GM19238 (cell line): ENCODE results near the gene MAX.
"Not testable (repeated sequence)": the region's sequence is repeated elsewhere in the genome, so short reads cannot be mapped to it uniquely, and the experiment has no call there.

ENCODE experiments used
- DNase-seq: peaks from one replicate; pipeline ENCODE4 v3.0.0; 2011; ENCODE audit warnings: low spot score; ENCODE audit not compliant: insufficient read length

The MAX gene

DNA sequence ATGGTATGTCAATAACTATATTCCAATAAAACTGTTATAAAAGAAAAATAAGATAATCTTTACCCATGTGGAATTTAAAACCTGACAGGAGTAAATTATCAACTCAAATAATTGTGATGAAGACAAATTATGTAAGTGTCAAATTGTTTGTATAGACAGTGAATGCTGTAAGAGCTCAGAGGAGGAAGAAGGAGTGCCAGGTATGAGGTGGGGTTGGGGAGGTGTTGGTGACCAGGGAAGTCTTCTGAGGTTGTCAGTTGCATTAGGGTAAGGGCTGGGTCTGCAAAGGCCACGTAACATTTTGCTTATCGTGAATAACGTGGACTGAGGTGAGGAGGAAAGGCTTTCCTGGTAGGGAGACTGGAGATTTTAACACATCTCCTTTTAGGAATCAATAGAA lies 2.5 kb upstream of the MAX start:
- no peak for DNase-seq

DNA sequence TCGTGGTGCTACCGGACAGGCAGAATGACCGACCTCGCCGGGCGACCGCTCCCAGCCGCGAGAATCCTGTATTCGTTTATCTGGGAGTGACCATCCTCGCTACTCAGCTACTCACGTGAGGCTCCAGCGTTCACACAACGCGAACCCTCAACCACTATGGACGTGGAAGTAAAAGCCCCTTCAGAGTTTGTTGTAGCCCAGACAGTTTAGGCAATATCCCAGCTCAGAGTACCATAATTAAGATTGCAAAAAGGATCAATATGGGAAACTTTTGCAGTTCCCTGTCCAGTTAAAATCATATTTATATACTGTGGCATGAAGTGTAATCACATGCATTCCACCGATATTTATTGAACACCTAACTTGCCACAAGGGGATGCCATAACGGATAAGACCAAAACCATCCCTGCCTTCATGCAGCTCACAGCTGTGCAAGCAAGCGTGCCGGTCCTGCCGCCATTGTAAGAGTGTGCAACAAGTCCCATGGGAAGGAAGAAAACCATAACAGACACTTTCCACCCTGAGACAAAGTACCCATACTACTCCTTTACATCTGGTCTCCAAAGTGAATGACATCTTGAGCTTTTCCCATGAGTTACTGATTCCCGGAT lies 938 bp upstream of the MAX start:
- no peak for DNase-seq

DNA sequence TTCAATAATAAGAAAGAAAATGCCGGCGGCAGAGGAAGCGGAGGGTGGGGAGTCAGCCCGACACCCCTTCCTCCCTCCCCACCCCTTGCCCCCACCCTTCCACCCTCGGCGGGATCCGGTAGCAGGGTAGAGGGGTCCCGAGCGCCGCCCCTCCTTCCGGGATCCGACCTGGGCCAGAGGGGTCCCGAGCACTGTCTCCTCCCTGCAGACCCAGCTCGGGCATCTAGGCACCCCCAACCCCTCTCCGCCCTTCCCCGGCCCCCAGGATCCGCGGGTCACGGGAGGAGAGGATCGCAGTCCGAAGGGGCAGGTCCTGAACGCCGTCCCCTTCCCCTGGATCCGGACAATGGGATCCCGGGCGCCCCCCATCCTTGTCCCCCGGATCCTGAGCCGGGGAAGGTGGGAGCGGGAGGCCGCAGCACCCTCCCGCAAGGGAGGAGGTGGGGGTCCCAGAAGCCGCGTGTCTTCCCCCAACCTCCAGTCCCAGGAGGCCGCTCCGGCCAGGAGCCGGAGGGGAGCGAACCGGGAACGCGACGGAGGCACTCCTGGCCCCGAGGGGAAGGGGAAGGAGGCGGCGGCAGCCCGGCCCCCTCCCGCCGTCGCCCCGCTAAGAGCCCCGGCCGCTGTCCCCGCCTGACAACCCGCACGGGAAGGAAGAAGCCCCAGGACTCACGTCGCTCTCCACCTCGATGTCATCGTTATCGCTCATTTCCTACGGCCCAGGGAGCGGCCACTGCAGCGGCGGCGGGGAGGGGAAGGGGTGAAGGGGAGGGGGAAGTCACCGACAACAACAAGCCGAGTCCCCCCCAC lies 481 bp downstream of the MAX start:
- no peak for DNase-seq

DNA sequence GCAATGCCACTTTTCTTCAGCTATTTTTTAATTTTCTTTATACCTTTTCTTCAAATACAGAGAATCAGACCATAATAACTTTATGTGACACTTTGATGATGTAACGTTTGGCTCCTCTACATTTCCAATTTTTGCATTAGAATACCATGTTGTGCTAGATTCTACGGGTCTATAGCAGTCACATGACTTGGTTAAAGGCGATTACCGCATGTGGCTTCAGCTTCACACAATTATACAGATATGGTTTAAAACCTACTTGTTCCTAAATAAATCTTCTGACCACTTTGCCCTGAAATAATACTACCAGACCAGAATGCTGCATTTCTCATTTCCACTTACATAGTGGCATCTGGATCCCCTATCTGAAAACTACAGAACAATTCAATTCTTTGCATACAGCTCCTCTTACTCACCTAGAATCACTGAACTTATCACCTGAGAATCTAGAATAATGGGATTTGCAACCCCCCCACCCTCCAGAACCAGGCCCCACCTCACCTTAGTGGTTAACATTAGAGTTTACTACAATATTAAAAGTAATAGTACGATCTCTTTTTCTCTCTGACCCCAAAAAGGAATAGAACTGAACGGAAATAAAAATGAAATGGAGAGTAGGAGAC lies 1.3 kb downstream of the MAX start:
- no peak for DNase-seq

DNA sequence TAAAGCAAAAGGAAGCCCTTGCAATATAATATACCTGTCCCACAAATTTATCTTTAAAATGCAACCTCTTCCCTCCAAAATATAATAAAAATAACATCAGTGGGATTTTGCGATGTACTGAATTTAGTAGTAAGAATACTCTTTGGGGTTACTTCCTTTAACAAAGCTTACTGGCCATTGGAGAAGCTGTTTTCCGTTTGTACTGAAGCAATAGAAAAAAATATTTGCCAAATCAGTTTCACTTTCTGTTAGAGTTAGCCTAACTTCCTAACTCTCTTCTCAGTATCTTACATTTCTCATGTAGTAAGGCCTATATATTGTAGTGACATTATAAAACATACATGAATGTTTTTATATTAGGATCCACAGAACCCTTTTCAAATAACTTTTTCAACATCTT lies 3.7 kb downstream of the MAX start:
- DNase-seq, result peak; percentile 19

DNA sequence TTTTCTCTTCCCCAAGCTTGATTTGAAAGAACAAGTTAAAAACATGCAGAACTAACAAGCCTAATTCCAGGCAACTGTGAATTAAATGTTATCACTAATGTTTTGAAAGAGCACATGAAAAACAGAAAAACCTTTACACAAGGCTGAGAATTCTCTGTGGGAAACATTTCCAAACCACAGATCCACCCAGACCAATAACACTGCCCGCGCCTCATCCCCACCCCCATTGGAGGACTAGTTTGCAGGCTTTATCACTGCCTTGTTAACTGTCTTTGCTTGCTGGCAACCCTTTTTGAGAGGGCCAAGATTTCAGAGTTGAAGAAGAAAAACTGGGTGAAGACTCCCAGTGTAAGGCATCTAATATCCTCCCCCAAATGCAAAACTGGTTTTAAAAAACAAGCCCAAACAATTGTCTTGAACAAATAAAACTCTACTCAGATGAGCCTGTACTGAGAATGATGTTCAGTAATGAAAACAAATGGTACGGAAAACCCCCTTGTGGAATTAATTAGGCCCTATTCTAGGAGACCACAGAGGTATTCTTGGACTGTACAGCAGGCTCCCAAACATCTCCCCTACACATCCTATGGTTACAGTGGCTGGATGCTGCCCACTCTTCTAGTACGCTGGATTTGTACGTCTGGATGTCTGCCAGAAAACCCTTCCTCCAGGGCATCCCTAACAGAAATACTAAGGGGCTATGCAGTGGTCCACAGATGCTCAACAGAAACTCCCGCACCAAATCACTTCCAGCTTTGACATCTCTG lies 5.8 kb downstream of the MAX start:
- DNase-seq, result no peak

DNA sequence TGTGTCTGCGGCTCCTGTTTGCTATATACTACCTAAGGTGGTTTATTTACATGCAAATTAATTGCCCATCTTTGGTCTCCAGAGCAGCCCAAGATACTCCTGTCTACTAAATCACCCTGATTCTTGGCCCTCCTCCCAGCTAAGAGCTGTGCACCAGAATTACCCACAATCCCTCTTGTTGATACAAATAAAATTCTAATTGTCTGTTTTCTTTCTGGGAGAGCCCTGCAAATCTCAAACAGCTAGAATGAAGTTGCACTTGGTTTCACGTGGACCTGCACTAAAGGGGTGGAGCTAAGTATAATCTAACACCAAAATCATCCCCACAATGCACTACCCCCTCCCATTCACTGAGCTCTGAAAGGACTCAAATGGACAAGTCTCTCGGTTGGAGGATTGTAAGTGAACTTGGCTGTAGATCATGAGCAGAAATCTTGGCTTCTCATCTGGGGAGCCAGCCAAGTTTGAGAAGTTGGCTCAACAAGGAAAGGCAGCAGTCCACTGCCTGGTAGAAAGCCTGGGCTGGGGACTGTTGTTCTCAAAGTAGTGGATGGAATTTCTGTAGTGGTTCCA lies 6.6 kb downstream of the MAX start:
- no peak for DNase-seq

DNA sequence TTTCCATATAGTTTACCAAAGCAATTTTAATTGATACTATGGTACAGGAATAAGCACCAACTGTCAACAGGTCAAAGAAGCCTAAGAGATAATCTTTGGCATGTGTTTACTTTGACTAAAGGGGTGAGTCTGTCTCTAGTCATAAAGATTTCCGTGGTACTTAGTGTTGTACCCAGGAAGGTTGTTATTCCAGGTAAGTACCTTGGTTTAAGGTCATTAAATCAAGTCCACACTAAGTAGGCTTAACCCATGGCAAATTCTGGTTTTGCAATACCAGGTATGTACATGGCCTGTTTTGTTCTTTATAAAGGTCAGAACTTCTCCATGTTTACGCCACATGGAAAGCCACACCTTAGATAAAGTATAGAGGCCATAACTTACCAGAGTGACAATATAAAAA lies 10.0 kb downstream of the MAX start:
- no peak for DNase-seq

DNA sequence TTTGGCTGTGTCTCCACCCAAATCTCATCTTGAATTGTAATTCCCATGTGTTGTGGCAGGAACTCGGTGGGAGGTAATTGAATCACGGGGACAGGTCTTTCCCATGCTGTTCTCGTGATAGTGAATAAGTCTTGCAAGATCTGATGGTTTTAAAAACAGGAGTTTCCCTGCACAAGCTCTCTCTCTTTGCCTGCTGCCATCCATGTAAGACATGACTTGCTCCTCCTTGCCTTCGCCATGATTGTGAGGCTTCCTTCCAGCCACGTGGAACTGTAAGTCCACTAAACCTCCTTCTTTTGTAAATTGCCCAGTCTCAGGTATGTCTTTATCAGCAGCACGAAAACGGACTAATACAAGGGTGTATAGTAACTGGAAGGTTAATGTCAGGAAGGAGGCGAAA lies 14.5 kb downstream of the MAX start:
- not testable (repeated sequence) for DNase-seq

DNA sequence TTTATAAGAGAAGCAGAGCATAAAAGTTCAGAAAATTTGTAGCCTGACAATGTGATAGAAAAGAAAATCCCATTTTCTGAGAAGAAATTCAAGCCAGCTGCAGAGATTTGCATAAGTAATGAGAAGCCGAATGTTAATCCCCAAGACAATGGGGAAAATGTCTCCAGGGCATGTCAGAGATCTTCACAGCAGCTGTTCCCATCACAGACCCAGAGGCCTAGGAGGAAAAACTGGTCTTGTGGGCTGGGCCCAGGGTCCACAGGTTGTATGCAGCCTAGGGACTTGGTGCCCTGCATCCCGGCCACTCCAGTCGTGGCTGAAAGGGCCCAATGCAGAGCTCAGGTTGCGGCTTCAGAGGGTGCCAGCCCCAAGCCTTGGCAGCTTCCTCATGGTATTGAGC lies 15.6 kb downstream of the MAX start:
- not testable (repeated sequence) for DNase-seq

DNA sequence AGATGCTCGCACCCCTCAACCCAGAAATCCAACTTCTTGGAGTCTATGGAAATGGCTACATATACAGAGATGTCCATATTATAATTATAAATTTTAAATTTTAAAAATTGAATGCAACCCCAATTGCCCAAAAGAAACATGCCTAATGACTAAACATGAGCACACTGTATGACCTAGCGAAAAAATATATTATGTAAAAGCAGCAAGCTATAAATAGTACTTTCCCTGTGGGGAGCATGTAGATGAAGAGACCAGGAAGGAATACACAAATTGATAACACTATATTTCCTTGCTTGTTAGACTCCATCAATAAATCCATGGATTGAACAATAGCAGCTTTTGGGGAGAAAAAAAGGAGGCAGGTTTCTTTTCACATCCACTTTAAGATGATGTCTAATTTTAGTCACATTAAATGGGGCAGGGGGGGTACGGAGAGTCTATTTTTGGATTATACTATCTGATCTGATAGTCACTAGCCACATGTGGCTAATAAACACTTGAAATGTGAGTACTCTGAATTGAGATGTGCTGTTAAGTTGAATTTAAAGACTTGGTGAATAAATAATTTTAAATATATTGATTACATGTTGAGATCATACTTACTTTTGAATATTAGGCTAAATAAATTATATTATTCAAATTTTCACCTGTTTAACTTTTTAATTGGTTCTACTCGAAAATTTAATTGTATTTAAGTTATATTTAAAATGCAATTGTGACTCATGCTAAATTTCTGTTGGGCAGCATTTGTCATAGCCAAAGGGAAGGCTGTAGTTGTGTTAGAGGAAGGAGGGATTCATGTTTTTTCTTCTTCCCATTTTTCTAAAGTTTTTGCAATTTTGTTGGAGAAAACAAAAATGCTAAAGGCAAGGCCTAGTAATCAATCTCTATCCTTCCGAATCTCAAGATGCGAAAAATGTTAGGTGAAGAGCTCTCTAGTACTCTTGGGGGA lies 17.5 kb downstream of the MAX start:
- no peak for DNase-seq

DNA sequence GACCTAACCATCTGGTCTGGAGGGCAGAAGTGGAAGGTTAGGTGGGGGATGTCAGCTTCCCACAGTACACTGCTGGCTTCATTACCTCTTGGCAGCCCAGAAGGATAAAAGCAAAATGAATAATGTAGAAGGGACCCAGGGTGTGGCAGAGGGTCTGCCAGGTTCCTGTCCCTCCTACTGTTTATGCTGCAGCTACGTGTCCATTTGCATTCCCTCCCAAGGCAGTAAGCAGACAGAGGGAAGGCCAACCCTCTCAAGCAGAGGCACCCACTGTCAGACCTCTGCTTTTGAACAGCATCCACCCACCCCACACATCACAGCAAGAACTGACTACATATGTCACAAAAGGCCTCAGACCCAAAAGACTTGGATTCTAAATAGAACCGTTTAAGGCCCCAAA lies 19.4 kb downstream of the MAX start:
- no peak for DNase-seq

DNA sequence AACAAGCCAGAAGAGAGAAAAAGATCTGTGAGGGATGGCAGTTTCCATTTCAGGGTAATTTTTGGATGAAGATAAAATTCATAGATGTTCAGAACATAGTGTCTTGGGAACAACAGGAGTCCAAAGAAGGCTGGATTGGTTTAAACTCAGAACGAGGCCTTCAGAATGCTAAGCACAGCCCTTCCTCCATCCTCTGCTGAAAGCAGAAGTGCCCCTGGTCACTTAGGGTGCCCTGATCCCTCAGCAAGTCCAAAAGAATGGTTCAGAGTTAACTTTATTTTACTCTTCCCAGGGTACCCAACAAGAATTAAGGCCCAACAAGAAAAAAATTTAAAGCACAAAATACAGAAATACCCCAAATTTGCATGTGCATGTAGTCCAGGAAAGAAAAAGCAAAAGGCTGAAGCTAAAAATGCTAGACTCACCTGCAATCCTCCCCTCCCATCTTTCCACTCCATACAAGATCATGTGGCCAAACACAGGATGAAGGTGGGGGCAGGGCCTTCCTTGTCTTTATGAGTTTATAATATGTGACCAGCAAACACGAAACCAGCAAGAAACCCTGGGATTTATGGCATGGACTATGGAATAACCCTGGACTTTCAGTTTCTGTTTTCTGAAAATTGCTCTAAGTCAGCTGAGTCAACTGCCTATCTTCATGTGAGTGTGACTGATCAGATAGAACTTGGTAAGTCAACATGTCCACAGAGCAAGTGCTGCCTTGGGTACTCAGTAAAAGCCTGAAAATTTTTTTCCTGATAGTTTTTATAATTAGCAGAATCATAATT lies 21.2 kb downstream of the MAX start:
- DNase-seq, result no peak

DNA sequence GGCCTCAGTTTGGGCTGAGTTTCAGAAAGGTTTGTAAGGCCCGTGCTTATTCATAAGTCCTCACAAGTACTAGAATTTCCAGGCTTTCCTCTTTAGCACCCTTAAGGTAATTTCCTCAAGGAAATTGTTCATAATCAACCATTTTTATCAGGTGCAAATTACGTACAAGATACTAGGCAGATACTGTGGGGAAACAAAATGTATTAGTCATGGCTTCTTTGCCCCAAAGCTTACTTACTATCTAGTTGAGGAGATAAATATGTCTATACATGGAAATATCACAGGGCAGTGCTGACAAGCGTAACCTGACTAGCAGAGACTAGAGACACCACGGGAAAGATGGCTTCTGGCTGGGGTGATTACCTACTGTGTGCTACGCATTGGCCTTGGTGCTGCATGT lies 22.5 kb downstream of the MAX start:
- DNase-seq, result no peak

DNA sequence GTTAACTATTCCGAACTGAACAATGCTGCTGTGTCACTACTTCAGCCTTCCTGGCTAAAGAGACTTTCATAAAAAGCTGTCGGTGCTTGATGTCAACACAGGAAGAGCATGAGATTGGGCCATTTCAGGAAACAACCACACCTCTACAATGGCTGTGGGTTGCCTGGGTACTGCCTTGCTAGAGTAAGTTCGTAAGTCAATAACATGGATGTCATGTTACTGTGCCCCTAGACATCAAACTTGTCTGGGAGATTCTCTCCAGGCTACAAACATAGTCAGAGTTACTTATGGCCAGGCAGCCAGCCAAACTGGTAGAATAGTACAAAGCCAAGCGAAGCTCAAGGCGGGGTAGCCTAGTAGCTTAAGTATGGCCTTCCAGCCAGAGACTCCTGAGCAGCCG lies 23.1 kb downstream of the MAX start:
- DNase-seq, result no peak

DNA sequence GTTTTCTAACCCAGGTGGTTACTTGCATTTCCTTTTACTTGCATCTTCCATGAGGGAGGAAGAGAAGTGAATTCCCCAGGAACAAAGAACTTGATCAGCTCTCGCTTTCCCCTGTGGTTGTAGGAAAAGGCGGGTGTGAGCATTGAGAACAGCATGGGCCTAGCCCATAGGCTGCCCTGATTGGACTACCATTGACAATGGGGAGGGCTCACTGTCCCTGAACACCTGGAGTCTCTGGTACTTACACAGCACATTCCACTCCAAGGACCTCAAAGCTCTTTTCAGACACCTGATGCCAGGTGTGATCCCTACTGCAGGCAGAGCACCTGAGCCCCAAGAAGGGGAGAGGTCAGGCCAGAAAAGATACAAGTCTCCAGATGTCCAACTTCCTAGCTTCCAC lies 25.0 kb downstream of the MAX start:
- no peak for DNase-seq

DNA sequence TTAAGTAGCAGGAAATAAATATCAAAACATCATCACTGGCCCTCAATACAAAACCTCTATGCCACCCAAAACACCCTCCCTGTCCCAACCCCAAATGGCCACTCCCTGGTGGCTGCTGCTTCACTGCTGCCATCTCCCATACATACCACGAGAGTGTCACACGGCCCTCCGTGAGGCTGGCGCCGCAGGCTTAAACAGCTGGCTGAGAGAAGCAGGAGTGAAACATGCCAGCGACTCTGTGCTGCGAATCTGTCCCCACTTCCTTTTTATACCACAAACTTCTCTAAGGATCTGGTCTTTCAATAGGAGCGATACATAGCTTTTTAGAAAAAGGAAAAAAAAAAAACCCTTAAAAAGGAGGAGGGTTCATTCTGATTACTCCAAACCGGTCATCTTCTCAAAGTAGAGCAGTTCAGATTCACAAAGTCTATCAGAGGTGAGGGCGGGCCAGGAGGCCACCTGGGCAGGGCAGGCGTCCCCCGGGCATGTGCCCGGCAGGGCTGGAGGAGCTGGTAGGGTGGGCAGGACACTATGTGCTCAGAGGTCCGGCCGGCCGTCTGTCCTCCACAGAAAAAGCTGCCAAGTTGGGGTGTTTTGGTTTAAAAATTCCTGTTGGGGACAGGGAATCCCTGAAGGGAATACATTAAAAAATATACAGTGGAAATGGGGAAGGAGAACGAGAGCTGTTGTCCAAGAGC lies 26.5 kb downstream of the MAX start:
- no peak for DNase-seq

DNA sequence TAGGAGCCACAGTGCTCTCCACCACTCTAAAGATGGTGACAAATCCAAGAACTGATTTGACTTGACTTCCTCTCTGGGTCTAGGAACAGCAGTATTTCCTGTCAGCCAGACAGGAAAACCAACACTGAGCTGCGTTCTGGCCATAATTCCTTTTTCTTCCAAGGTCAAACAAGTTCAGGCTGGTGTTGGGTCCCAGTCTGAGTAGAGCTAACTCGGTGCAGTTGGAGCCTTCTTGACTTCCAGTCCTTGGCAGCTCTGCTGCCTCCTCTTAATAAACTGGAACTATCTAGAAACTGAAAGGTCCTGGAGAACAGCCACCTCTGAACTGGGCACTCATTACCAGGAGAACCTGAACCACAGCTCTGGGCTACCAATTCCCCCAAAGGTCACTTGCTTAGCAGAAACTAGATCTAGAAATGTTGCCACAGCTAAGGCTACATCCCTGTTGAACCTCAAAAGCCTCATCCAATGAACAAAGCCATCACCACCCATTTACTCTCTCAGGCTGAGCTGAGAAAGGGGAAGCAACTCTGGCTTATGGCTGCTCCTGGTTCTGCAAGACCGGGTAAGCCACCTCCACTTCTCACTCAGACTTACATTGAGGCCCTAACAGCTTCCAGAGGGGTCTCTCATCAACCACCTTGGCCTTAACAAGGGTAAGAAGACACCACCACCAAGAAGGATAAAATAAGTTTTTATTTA lies 27.7 kb downstream of the MAX start:
- DNase-seq, result no peak
